SK-N-SH (cell line): ENCODE results near the gene BTBD9. TPM values are rescaled to one million over a fixed set of nuclear protein-coding genes. Genes with fewer than 3 reads are reported as not detected.

Source experiments
- CTCF ChIA-PET: fragments of 300-600, 350-600 bp; formaldehyde crosslinking; extraction: SDS; loops from one replicate; lab custom pipeline; 2021; lab: Yijun Ruan, JAX
- POLR2A ChIA-PET: fragments of 350-600 bp; sonication (Branson Sonifier 250); formaldehyde crosslinking; extraction: SDS; loops from one replicate; lab custom pipeline; 2020; ENCODE audit warnings: antibody characterized with exemption, inconsistent platforms; lab: Yijun Ruan, JAX
- DNase-seq: peaks from one replicate; pipeline ENCODE4 v3.0.0; 2012
- H2AFZ ChIP-seq: fragments of 200-600 bp; sonication (generic); 2 replicates; pipeline ENCODE4 v1.8.1; 2016; ENCODE audit warnings: antibody characterized with exemption, mild to moderate bottlenecking, low read depth
- H3F3A ChIP-seq: fragments of 200-600 bp; sonication (generic); replicated peaks from 2 replicates; pipeline ENCODE3; 2016; ENCODE audit warnings: antibody characterized with exemption, mild to moderate bottlenecking; ENCODE audit not compliant: insufficient read depth
- H3K27ac ChIP-seq, 2 experiments: fragments of 200-500 bp in 1 of 2; fragments of 200-600 bp in 1 of 2; sonication (Bioruptor generic) in 1 of 2; sonication (generic), shearing (Covaris generic) in 1 of 2; 2 replicates each; pipeline versions ENCODE4 v1.5.1 to v1.6.1; 2014 to 2016; ENCODE audit warnings: low read depth in 2 of 2, inconsistent platforms in 1 of 2, low read length in 1 of 2, mild to moderate bottlenecking in 1 of 2, mixed read lengths in 1 of 2
- H3K27me3 ChIP-seq: fragments of 200-600 bp; sonication (generic), shearing (Covaris generic); 2 replicates; pipeline ENCODE4 v1.6.1; 2016; ENCODE audit warnings: mixed run types; ENCODE audit not compliant: insufficient read depth
- H3K36me3 ChIP-seq, 2 experiments: fragments of 200-500 bp in 1 of 2; fragments of 200-600 bp in 1 of 2; sonication (Bioruptor generic) in 1 of 2; sonication (generic) in 1 of 2; replicated peaks in 1 of 2; 2 replicates each; pipeline versions ENCODE3 to v1.5.1; 2014 to 2016; ENCODE audit warnings: low read length in 1 of 2, mild to moderate bottlenecking in 1 of 2; ENCODE audit not compliant: insufficient read depth in 2 of 2, control insufficient read depth in 1 of 2
- H3K4me1 ChIP-seq, 2 experiments: fragments of 200-500 bp in 1 of 2; fragments of 200-600 bp in 1 of 2; sonication (Bioruptor generic) in 1 of 2; sonication (generic), shearing (Covaris generic) in 1 of 2; 2 replicates each; pipeline versions ENCODE4 v1.5.1 to v1.6.1; 2014 to 2016; ENCODE audit warnings: low read depth in 1 of 2, low read length in 1 of 2, mixed run types in 1 of 2; ENCODE audit not compliant: insufficient read depth in 2 of 2, control insufficient read depth in 1 of 2
- H3K4me2 ChIP-seq: fragments of 200-600 bp; sonication (generic), shearing (Covaris generic); 2 replicates; pipeline ENCODE4 v1.6.1; 2017; ENCODE audit warnings: mixed run types
- H3K4me3 ChIP-seq, 2 experiments: fragments of 200-500 bp in 1 of 2; fragments of 200-600 bp in 1 of 2; sonication (Bioruptor generic) in 1 of 2; sonication (generic), shearing (Covaris generic) in 1 of 2; 2 replicates each; pipeline versions ENCODE4 v1.5.1 to v1.8.1; 2014 to 2016; ENCODE audit warnings: low read depth in 2 of 2, inconsistent platforms in 1 of 2, low read length in 1 of 2, mild to moderate bottlenecking in 1 of 2, mixed read lengths in 1 of 2, moderate library complexity in 1 of 2
- H3K79me2 ChIP-seq: fragments of 200-600 bp; sonication (generic); 2 replicates; pipeline ENCODE4 v1.8.1; 2017; ENCODE audit warnings: mild to moderate bottlenecking; ENCODE audit not compliant: insufficient read depth
- H3K9ac ChIP-seq: fragments of 200-600 bp; sonication (generic); 2 replicates; pipeline ENCODE4 v1.6.1; 2017; ENCODE audit warnings: mixed run types
- H3K9me2 ChIP-seq: fragments of 200-600 bp; sonication (generic); 2 replicates; pipeline ENCODE4 v1.6.1; 2017; ENCODE audit warnings: mixed run types
- H3K9me3 ChIP-seq: fragments of 200-600 bp; sonication (generic); 2 replicates; pipeline ENCODE4 v1.6.1; 2017; ENCODE audit warnings: mixed run types, mild to moderate bottlenecking, moderate library complexity
- H4K20me1 ChIP-seq: fragments of 200-600 bp; sonication (generic); 2 replicates; pipeline ENCODE4 v1.6.1; 2017; ENCODE audit warnings: mild to moderate bottlenecking, mixed run types; ENCODE audit not compliant: insufficient read depth
- CHD2 ChIP-seq: fragments of 150-350 bp; IDR thresholded peaks from 2 replicates; pipeline ENCODE4 v1.6.1; 2018; ENCODE audit warnings: low read length; ENCODE audit not compliant: partially characterized antibody
- EP300 ChIP-seq, 2 experiments: IDR thresholded peaks; 2 replicates each; pipeline versions ENCODE4 v1.4.0 to v1.6.1; 2012; ENCODE audit warnings: borderline replicate concordance in 1 of 2, low read depth in 1 of 2, low read length in 1 of 2
- FOXJ3 ChIP-seq: sonication (generic); formaldehyde crosslinking; IDR thresholded peaks from 2 replicates; pipeline ENCODE4 v1.5.1; 2020; ENCODE audit warnings: mild to moderate bottlenecking, missing genetic modification reagents
- GABPA ChIP-seq: IDR thresholded peaks from 2 replicates; pipeline ENCODE4 v1.4.0; 2012; ENCODE audit warnings: low read depth, mild to moderate bottlenecking
- GATA2 ChIP-seq: sonication (generic); formaldehyde crosslinking; IDR thresholded peaks from 2 replicates; pipeline ENCODE4 v1.5.0; 2020; ENCODE audit warnings: mild to moderate bottlenecking, missing genetic modification reagents
- RAD21 ChIP-seq: IDR thresholded peaks from 2 replicates; pipeline ENCODE4 v1.6.1; 2012; ENCODE audit warnings: mild to moderate bottlenecking, low read length
- RCOR1 ChIP-seq: fragments of 150-350 bp; IDR thresholded peaks from 2 replicates; pipeline ENCODE4 v1.6.1; 2017; ENCODE audit warnings: antibody characterized with exemption, low read length
- RFX5 ChIP-seq: IDR thresholded peaks from 2 replicates; pipeline ENCODE4 v1.6.1; 2012; ENCODE audit warnings: mild to moderate bottlenecking, improper control_type of control experiment, low read length
- SIN3A ChIP-seq: IDR thresholded peaks from 2 replicates; pipeline ENCODE4 v1.6.1; 2012; ENCODE audit warnings: low read depth, mild to moderate bottlenecking, low read length, moderate library complexity, borderline replicate concordance
- WGBS: methylation state at CpG from one replicate; pipeline ENCODE4 v1.1.6; 2017; ENCODE audit warnings: low lambda C conversion rate; 5-methylcytosine and 5-hydroxymethylcytosine counted together
- polyA plus RNA-seq, 3 experiments: library from polyadenylated mRNA; depleted of rRNA; stranded (reverse); fragments of >200 nt; gene quantifications; 2 replicates each; pipeline ENCODE4 v1.2.3, GENCODE V29; 2012
- TF ChIP-seq, protein P1 (sequence below): IDR thresholded peaks from 2 replicates; pipeline ENCODE4 v1.6.1; 2012; ENCODE audit warnings: mild to moderate bottlenecking, low read depth, low read length, moderate library complexity
- TF ChIP-seq, protein P2 (sequence below): fragments of 200-600 bp; sonication (generic); IDR thresholded peaks from 2 replicates; pipeline ENCODE4 v1.6.1; 2017; ENCODE audit warnings: antibody characterized with exemption, mild to moderate bottlenecking, moderate library complexity
- TF ChIP-seq, protein P3 (sequence below): IDR thresholded peaks from 2 replicates; pipeline ENCODE4 v1.4.0; 2012; ENCODE audit warnings: low read depth, borderline replicate concordance
- TF ChIP-seq, protein P4 (sequence below): IDR thresholded peaks from 2 replicates; pipeline ENCODE4; 2012
- TF ChIP-seq, protein P5 (sequence below): IDR thresholded peaks from 2 replicates; pipeline ENCODE4 v1.4.0; 2012; ENCODE audit warnings: low read depth, borderline replicate concordance

The BTBD9 gene
- polyA plus RNA-seq, 1 of the 3 experiments (the other 2 are of a cell fraction): 2.2 TPM

DNA sequence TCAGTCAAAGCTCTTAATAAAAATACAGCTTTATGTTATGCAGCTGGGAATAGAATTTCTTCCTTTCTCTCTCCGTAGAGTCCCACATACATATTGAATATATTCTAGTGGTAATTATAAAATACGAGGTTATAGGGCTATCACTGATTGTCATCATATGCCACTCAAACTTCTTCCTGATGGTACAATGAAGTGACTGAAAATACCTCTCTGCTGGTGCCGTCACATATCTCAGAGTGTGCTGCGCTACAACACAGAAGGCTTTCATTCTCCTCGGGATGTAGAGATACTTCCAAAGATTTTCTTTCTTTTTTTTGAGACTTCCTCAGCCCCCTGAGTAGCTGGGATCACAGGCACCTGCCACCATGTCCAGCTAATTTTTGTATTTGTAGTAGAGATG is 249.9 kb downstream of the BTBD9 start:
- Histone ChIP-seq H4K20me1 (no peaks in the 10 kb centered on the region), H3K9ac (no peak overlapping the region), H3K4me1 (peaks cover 13 to 34% of the 10 kb centered on the region in 2 experiments), H2AFZ (no peak overlapping the region), H3K27me3 (no peaks in the 10 kb centered on the region), H3K79me2 (no peaks in the 10 kb centered on the region), H3K9me3 (no peaks in the 10 kb centered on the region), H3K36me3 (no peaks in the 10 kb centered on the region), H3K27ac (peak overlapping the region in 1 of 2 experiments; percentile 98; a peak in 2 of 4 replicates), H3K4me2 (no peak overlapping the region), H3F3A (peaks cover 8% of the 10 kb centered on the region), H3K9me2 (no peaks in the 10 kb centered on the region), H3K4me3 (no peak overlapping the region)
- ChIA-PET POLR2A (no interaction called here), CTCF (interaction anchor here (0.8 to 1.7 kb wide), 2 partner anchors 104 to 698 kb away, joined by 3 to 5 read pairs; no protein-coding TSS in a partner anchor)
- DNase-seq: no peak
- TF ChIP-seq, protein P1, sequence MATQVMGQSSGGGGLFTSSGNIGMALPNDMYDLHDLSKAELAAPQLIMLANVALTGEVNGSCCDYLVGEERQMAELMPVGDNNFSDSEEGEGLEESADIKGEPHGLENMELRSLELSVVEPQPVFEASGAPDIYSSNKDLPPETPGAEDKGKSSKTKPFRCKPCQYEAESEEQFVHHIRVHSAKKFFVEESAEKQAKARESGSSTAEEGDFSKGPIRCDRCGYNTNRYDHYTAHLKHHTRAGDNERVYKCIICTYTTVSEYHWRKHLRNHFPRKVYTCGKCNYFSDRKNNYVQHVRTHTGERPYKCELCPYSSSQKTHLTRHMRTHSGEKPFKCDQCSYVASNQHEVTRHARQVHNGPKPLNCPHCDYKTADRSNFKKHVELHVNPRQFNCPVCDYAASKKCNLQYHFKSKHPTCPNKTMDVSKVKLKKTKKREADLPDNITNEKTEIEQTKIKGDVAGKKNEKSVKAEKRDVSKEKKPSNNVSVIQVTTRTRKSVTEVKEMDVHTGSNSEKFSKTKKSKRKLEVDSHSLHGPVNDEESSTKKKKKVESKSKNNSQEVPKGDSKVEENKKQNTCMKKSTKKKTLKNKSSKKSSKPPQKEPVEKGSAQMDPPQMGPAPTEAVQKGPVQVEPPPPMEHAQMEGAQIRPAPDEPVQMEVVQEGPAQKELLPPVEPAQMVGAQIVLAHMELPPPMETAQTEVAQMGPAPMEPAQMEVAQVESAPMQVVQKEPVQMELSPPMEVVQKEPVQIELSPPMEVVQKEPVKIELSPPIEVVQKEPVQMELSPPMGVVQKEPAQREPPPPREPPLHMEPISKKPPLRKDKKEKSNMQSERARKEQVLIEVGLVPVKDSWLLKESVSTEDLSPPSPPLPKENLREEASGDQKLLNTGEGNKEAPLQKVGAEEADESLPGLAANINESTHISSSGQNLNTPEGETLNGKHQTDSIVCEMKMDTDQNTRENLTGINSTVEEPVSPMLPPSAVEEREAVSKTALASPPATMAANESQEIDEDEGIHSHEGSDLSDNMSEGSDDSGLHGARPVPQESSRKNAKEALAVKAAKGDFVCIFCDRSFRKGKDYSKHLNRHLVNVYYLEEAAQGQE: no peak
- TF ChIP-seq RCOR1: no peak
- no peak for TF ChIP-seq CHD2
- TF ChIP-seq, protein P2, sequence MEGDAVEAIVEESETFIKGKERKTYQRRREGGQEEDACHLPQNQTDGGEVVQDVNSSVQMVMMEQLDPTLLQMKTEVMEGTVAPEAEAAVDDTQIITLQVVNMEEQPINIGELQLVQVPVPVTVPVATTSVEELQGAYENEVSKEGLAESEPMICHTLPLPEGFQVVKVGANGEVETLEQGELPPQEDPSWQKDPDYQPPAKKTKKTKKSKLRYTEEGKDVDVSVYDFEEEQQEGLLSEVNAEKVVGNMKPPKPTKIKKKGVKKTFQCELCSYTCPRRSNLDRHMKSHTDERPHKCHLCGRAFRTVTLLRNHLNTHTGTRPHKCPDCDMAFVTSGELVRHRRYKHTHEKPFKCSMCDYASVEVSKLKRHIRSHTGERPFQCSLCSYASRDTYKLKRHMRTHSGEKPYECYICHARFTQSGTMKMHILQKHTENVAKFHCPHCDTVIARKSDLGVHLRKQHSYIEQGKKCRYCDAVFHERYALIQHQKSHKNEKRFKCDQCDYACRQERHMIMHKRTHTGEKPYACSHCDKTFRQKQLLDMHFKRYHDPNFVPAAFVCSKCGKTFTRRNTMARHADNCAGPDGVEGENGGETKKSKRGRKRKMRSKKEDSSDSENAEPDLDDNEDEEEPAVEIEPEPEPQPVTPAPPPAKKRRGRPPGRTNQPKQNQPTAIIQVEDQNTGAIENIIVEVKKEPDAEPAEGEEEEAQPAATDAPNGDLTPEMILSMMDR: no peak
- TF ChIP-seq GATA2: no peak
- TF ChIP-seq, protein P3, sequence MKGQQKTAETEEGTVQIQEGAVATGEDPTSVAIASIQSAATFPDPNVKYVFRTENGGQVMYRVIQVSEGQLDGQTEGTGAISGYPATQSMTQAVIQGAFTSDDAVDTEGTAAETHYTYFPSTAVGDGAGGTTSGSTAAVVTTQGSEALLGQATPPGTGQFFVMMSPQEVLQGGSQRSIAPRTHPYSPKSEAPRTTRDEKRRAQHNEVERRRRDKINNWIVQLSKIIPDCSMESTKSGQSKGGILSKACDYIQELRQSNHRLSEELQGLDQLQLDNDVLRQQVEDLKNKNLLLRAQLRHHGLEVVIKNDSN: no peak
- no peak for TF ChIP-seq RAD21
- WGBS: 90% methylated on average over 5 of the region's 5 CpGs

DNA sequence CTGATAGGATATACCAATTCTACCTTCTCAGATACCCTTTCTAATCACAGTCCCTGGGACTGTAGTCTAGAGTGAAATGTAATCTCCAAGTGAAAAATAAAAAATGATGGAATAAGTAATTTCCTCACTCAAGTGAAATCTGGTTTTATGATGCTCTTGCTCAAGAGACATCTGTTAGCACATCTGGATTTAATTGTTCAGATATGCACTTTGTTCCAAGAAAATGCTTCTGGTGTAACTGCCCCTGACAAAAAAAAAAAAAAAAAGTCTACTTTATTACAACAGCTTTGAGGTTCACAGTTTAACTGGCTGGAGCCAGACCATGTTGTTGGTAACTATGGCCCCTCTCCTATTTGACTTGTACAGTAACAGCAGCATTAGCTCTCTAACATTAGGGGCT is 251.8 kb downstream of the BTBD9 start:
- no peak overlapping the region for H3K4me2 ChIP-seq
- no peaks in the 10 kb centered on the region for H3K9me2 ChIP-seq
- no peaks in the 10 kb centered on the region for H3K9me3 ChIP-seq
- ChIA-PET POLR2A (interaction anchor here (0.6 kb wide), 1 partner anchor 121 kb away, joined by 3 read pairs; no protein-coding TSS in a partner anchor), CTCF (interaction anchor here (0.8 to 1.3 kb wide), 4 partner anchors 12 to 106 kb away, joined by 3 read pairs; no protein-coding TSS in a partner anchor)
- H3K27ac ChIP-seq: peak overlapping the region; percentile 34 to 98; a peak in 3 of 4 replicates
- H3F3A ChIP-seq: peaks cover 8% of the 10 kb centered on the region
- no peak overlapping the region for H3K9ac ChIP-seq
- H3K4me1 ChIP-seq: peaks cover 13 to 37% of the 10 kb centered on the region in 2 experiments
- H3K27me3 ChIP-seq: no peaks in the 10 kb centered on the region
- H2AFZ ChIP-seq: no peak overlapping the region
- H3K4me3 ChIP-seq: no peak overlapping the region
- H3K79me2 ChIP-seq: no peaks in the 10 kb centered on the region
- DNase-seq: peak; percentile 38
- H4K20me1 ChIP-seq: no peaks in the 10 kb centered on the region
- H3K36me3 ChIP-seq: no peaks in the 10 kb centered on the region
- TF ChIP-seq, protein P4, sequence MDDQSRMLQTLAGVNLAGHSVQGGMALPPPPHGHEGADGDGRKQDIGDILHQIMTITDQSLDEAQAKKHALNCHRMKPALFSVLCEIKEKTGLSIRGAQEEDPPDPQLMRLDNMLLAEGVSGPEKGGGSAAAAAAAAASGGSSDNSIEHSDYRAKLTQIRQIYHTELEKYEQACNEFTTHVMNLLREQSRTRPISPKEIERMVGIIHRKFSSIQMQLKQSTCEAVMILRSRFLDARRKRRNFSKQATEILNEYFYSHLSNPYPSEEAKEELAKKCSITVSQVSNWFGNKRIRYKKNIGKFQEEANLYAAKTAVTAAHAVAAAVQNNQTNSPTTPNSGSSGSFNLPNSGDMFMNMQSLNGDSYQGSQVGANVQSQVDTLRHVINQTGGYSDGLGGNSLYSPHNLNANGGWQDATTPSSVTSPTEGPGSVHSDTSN: no peak
- TF ChIP-seq GABPA (no peak), SIN3A (no peak), RFX5 (no peak), FOXJ3 (CRISPR knock-in tag) (no peak), EP300 (IDR thresholded peaks at IDR 0.05; ENCODE audit: borderline replicate concordance in 1 of 2, low read depth in 1 of 2, low read length in 1 of 2) (peak in 1 of 2 experiments; percentile 80; a peak in 1 of 4 replicates)
- TF ChIP-seq, protein P5, sequence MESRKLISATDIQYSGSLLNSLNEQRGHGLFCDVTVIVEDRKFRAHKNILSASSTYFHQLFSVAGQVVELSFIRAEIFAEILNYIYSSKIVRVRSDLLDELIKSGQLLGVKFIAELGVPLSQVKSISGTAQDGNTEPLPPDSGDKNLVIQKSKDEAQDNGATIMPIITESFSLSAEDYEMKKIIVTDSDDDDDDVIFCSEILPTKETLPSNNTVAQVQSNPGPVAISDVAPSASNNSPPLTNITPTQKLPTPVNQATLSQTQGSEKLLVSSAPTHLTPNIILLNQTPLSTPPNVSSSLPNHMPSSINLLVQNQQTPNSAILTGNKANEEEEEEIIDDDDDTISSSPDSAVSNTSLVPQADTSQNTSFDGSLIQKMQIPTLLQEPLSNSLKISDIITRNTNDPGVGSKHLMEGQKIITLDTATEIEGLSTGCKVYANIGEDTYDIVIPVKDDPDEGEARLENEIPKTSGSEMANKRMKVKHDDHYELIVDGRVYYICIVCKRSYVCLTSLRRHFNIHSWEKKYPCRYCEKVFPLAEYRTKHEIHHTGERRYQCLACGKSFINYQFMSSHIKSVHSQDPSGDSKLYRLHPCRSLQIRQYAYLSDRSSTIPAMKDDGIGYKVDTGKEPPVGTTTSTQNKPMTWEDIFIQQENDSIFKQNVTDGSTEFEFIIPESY: no peak
- TF ChIP-seq, protein P2: no peak
